Measurements from ENCODE around the gene BEGAIN.

GRCh38 chr14:100567009-100567876 is 20.0 kb downstream of the BEGAIN start:
- TF ChIP-seq CEBPB (tag; IDR thresholded peaks at IDR 0.05) (no peak), HMGXB4 (CRISPR knock-in tag; IDR thresholded peaks at IDR 0.05) (no peak), AFF4 (CRISPR knock-in tag; IDR thresholded peaks at IDR 0.05) (no peak), XRCC5 (IDR thresholded peaks at IDR 0.05; ENCODE audit: low read depth, low read length) (no peak), DPF2 (IDR thresholded peaks at IDR 0.05) (no peak), FOS (IDR thresholded peaks at IDR 0.05; ENCODE audit: extremely low read depth, insufficient read length) (no peak), POLR2A (conservative IDR thresholded peaks at IDR 0.05) (no peak), RAD21 (CRISPR knock-in tag; conservative IDR thresholded peaks at IDR 0.05 in 1 of 2, IDR thresholded peaks at IDR 0.05 in 1 of 2) (no peak), CTCF (IDR thresholded peaks at IDR 0.05 in 2 of 3, conservative IDR thresholded peaks at IDR 0.05 in 1 of 3; ENCODE audit: insufficient read depth in 2 of 3, low read depth in 1 of 3, low read length in 3 of 3) (no peak)
- TF ChIP-seq, protein P1, sequence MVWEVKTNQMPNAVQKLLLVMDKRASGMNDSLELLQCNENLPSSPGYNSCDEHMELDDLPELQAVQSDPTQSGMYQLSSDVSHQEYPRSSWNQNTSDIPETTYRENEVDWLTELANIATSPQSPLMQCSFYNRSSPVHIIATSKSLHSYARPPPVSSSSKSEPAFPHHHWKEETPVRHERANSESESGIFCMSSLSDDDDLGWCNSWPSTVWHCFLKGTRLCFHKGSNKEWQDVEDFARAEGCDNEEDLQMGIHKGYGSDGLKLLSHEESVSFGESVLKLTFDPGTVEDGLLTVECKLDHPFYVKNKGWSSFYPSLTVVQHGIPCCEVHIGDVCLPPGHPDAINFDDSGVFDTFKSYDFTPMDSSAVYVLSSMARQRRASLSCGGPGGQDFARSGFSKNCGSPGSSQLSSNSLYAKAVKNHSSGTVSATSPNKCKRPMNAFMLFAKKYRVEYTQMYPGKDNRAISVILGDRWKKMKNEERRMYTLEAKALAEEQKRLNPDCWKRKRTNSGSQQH (CRISPR knock-in tag; IDR thresholded peaks at IDR 0.05), result no peak
- TF ChIP-seq, protein P2, sequence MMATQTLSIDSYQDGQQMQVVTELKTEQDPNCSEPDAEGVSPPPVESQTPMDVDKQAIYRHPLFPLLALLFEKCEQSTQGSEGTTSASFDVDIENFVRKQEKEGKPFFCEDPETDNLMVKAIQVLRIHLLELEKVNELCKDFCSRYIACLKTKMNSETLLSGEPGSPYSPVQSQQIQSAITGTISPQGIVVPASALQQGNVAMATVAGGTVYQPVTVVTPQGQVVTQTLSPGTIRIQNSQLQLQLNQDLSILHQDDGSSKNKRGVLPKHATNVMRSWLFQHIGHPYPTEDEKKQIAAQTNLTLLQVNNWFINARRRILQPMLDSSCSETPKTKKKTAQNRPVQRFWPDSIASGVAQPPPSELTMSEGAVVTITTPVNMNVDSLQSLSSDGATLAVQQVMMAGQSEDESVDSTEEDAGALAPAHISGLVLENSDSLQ (IDR thresholded peaks at IDR 0.05), result no peak

All from K562 (cell line).